ENCODE data around the gene ARHGAP26.
"Not testable (repeated sequence)": the region's sequence is repeated elsewhere in the genome, so short reads cannot be mapped to it uniquely, and the experiment has no call there.

Gene ARHGAP26

DNA sequence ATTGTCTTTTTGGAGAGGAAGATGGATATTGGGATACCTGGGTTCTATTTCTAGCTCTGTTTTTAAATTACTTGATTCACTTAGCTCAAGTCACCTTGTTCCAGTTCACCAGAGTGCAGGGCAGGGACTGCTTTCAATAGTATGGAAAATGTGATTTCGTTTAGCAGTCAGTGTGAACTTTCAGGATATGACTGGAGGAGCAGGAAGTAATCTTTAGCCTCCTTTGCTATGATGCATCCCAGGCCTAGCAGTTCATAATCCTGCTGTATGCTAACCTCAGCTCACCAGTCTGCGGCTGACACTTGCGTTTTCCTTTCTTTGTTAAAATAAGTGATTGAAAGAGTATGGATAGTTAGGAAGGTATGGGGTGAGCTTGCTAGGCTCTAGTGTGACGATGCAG is 169.7 kb downstream of the ARHGAP26 start:
- no peak for DNase-seq

DNA sequence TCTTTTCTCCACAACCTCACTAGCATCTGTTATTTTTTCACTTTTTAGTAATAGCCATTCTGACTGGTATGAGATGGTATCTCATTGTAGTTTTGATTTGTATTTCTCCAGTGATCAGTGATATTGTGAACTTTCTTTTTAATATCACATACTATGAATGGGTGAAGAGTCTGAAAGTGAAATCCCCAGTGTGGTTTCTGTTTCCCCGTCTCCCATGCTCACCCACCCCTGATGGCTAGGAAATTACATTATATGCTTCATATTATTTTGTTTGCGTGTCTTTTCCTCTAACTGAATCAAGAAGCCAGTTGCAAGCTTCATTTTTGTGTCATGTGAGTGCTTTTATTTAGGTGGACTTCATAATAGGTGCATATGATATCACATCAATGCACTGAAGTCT is 171.1 kb downstream of the ARHGAP26 start:
- DNase-seq = no peak

DNA sequence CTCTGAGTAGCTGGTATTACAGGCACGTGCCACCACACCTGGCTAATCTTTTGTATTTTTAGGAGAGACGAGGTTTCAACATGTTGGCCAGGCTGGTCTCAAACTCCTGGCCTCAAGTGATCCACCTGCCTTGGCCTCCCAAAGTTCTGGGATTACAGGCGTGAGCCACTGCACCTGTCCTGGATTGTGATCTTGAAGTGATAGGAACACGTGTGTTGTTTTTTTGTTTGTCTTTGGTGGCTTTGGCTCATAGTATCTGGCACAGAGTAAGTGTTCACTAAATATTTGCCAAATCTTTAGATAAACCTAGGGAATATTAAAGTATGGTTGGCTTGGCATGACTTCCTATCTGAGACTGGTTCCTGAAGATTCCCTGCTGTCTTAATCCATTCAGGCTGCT is 172.7 kb downstream of the ARHGAP26 start:
- no peak for DNase-seq

DNA sequence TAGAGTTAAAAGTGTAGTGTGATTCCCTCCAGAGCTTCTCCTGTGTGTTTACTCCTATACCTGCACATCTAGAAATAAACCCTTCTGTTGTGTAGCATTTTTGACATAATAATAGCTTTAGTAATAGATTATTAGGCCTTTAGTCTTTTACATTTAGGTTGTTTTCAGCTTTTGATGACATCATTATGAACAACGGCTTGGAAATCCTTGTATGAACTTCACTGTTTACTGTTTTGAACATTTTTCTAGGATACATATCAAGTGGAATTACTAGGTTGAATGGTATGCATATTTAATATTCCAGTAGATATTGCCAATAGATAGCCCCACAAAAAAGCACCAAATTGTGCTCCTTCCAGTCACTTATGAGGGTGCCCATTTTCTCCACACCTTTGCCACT is 174.0 kb downstream of the ARHGAP26 start:
- DNase-seq = no peak

DNA sequence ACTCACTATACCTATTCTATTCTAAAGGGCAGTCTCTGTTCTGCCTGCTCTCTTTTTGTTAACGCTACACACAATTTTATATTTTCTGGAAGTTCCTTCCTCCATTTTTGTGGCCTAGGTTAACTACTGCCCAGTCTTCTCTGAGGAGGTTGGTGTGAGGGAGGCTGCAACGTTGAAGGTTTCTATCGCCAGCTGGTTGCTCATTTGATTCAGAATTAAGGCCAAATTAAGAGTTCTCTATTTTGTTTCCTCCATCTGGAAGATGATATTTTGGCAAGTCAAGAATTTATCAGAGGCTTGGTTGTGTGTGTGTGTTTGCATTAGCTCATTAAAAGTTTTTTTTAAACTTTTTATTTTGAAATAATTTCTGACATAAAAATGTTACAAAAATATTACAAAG is 175.1 kb downstream of the ARHGAP26 start:
- DNase-seq = no peak

DNA sequence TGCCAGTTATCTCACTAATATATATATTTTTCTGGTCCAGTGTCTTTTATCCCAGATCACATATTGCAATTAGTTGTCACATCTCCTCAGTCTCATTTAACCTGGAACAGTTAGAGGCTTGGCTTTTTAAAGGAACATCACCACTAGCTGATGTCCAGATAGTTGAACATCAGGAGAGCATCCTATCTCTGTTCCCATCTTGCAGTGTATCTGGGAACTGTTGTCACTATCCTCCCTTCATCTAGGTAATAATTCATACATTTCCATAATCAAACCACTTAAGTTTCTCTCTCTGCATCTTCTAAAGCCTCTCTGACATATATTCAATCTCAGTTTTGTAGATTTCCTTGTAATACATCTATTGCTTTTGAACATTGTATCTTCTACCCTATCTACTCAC is 175.7 kb downstream of the ARHGAP26 start:
- DNase-seq = no peak

DNA sequence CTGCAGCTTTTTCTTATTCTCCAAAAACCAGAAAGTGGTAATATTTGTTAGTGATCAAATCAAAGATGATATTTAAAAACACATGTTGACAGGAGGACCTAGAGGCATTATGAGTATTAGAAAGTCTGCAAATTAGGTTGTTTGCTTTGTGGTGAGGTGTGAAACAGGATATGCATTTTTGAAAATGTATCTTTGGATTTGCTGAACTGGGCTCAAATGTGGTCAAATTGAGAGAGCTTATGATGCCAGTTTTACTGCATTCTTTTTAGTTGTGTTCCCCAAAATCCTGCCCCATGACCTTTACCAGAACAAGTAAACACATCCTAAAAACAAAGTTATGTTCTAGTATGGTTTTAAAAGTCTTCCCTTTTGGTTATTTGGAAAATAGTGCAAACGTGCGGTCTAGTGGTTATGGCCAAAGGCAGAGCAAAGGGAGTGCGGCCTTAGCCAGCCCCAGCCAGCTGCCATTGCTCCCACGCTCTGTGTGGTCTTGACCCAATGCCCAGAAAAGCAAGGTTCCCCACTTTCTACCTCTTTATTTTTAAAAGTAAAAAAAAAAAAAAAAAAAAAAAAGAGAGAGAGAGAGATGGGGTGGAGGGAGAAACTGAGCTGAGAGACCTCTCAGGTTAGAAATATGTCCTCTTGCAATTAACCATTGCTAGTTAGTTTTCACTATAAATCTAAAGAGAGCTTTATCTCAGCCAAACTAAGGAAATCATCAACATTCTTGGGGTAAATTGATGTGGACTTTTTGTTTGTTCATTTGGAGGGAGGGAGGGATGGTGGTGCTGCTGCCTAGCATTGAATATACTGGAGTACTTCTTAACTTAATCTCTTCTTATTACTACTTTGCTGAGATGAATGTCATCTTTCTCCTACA is 176.6 kb downstream of the ARHGAP26 start:
- DNase-seq = no peak

DNA sequence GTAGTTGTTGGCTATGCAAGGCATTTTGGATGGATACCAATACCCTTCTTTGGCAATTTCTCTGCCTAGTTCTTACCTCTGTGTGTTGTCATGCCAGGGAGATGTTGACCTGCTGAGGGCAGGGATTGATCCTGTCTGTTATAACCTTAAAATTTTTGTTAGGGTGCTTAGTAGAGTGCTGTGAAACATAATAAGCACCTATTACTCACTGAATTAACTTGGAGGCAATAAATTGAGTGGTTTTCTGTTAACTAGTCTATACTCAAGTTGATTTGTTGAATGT is 177.2 kb downstream of the ARHGAP26 start:
- DNase-seq = no peak

DNA sequence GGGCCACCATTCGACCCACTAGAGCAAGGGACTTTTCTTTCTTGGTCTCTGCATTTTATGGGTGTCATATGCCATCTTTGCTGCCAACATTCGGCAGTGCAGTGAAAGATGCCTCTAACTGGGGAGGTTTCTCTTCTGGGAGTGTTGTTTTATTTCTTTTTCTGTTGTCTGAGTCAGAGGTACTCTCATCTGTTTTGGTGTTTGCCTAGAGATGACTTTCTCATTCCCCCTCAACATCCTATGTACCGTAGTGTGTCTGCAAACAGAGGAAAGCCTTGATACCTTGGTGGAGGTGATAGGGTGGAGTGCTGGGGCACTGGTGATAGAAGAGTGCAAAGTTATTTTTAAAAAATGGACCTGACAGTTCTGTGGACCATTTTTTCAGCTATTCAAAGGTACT is 182.1 kb downstream of the ARHGAP26 start:
- DNase-seq = no peak

DNA sequence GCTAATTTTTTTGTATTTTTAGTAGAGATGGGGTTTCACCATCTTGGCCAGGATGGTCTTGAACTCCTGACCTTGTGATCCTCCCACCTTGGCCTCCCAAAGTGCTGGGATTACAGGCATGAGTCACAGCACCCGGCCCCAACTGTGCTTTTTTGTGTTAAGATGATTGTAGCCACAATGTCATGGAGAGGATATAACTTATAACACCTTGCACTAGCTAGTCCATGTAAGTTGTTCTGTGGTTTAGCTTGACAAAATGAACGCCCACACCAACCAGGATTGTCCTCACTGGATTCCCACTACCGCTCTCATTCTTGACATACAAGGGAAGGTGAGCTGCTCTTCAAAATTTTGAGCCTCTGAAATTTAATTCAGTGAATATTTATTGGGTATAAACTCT is 182.7 kb downstream of the ARHGAP26 start:
- DNase-seq = not testable (repeated sequence)

DNA sequence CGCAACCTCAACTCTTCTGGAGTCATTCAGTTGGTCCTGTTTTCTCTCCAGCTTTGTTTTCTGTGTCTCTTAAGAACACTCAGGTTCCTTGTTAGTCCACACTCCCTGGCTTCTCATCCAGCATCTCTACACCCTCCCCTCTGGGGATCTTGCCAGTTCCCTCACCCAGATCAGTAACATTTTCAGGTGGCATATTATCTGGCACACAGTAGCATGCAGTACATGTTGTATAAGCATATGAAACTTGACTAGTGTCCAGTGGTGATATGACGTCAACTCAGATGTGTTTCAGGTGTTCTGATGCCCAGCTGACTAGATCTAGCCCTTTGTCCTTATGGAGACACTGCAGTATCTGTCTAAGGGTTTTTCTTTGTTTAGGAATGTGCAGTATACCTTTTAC is 184.3 kb downstream of the ARHGAP26 start:
- DNase-seq = no peak

DNA sequence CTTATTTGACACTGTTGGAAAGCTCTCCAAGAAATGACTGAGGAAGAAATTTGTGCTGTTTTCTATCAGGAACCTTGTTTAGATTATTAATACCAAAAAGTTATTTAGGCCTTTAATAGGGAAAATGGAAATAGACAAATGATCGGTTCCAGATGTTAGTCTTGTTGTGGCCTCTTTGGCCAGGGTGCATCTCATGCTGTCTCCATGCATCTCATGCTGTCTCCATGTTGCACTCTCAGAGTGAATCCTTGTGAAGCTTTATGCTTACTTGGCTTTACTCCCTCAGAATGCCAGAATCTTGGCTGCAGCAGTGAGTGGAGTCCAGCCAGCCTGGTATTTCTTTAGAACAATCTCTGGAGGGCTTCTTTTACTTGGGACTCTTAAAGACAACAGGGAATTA is 185.5 kb downstream of the ARHGAP26 start:
- no peak for DNase-seq

DNA sequence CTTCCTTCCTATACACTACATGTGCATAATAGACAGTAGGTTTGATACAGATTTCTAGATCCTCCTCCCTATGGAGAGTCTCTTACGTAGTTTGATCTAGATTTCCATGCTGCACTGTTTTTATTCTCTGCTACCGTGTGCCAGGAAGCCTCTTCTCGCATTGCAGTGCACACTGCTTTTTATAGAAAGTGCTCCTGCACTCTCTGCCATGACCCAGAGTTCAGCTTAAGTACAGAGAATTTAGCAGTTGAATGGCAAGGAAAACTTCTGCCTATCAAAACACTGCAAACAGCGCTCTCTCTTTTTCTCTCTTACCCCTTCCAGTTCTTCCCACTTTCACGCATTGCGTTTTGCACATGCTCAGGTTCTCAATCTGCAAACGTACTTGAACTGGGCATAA is 187.4 kb downstream of the ARHGAP26 start:
- DNase-seq = no peak

DNA sequence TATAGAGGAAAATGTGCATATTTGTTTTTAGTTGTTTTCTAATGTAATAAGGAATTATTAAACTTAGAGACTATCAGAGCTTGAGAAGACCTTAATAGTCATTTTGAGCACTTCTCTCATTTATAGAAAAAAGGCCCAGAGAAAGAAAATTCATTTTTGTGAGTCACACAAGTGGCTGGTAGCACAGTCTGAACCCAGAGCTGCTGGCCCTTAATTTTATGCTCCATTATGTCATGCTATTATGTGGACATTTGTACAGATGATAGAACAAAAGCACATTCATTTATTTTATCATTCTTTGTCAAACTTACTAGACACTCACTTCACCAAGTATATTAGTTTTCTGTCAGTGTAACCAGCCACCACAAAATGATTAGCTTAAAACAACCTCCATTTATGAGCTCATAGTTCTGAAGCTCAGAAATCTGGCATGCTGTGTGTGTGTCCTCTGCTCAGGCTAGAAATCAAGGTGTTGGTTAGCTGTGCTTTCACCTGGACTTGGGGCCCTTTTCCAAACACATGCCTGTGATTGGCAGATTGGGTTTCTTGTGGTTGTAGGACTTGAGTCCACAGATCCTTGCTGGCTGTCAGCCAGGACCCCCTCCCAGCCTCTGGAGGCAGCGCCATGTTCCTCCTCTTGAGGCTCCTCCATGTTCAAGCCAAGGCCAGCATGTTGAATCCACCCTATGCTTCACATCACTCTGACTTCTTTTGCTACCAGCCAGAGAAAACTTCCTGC is 188.9 kb downstream of the ARHGAP26 start:
- no peak for DNase-seq

DNA sequence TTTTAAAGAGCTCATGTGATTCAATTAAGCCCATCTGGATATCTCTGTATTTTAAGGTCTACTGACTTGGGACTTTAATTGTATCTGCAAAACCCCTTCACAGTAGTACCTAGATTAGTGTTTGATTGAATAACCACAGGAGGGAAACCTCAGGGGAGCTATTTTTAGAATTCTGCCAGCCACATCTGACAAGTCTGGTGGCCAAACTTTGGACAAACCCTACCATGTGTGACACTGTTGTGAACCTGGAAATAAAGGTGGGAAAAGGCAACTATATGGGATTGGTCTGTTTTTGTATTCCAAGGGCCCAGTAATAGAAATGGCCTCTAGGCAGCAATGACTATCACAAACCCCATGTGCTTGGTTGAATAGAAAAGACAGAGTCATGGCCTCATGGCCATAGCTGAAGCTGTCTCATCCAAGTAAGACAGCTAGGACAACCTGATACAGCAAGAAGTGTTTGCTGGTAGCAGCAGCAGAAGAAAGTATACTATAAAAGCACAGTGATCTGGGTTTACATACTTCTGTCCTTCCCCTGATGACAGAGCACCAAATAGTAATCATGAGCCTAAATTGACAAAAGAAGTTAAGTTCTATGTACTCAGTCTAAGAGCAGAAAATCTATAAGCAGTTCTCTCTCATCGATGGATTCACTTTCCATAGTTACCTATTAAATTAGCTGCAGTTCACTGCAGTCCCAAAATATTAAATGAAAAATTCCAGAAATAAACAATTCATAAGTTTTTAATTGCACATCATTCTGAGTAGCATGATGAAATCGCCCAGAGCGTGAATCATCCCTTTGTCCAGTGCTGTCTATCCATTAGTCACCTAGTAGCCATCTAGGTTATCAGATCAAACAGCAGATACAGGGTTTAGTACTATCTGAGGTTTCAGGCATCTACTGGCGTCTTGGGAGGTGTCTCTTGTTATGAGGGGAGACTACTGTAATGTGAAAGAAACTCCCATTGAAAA is 189.8 kb downstream of the ARHGAP26 start:
- no peak for DNase-seq

DNA sequence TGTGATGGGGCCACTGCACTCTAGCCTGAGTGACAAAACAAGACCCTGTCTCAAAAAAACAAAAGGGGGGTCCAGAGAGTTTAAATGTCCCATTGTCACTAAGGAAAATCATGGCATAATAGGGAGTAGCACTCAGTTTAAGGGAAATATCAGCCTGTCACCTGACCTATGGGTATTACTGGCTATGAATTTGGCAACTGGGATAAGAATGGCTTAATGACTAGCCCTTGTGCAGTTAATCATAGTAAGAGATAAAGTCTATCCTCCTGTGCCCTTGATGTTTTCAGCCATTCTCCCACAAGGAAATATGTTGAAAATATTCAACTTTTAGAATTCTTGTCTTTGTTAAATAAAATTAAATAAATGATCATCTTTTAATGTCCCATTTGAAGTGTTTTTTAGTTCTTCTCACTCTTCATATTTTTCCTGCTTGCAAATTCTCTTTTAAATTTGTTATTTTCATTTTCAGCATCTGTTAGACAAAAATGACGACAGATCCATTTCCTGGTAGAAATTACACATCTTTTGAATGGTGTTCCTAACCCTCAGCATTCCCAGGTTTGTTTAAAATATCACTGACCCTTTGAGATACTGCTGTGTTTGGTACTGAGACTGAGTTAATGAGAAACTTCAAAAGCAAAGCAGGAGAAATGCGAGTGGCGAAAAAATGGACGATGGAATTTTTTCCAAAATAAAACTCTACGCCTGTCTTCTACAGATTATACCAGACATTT is 191.4 kb downstream of the ARHGAP26 start:
- DNase-seq = no peak

DNA sequence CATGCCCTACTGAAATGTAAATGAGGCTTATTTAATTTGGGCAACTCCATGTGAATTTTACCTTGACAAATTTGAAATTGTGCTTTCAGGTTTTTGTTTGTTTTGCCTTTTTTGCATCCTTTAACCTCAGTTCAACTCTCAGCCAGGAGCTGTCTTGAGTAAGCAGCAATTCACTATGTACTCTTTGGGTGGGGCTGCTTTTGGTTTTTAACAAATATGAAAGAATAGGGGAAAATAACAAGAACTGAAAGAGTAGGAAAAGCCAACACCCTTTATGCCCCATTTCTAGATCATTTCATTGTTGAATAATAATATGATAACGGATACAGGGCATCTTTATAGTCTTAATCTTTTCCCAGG is 192.0 kb downstream of the ARHGAP26 start:
- no peak for DNase-seq

DNA sequence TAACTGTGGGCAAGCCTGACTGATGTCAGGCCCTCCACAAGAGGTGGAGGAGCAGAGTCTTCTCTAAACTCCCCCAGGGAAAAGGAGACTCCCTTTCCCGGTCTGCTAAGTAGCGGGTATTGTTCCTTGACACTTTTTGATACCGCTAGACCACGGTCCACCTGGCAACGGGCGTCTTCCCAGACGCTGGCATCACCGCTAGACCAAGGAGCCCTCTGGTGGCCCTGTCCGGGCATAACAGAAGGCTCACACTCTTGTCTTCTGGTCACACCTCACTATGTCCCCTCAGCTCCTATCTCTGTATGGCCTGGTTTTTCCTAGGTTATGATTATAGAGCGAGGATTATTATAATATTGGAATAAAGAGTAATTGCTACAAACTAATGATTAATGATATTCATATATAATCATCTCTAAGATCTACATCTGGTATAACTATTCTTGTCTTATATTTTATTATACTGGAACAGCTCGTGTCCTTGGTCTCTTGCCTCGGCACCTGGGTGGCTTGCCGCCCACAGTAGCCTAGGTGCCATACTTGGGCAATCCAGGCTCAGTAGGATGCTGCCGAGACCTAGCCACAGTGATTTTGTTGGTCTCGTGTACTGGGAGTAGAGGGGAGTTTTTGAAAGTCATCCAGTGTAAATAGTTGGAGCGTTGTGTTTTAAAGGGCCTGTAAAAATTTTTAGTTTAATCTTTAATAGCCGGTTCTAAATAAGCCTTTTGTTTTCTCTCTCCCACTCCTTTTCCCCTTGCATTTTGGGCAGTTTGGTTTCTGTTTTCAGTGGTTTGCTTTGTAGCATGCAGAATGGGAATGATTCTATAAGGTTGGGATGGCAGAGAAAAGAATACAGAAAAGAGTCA is 195.3 kb downstream of the ARHGAP26 start:
- DNase-seq = not testable (repeated sequence)

DNA sequence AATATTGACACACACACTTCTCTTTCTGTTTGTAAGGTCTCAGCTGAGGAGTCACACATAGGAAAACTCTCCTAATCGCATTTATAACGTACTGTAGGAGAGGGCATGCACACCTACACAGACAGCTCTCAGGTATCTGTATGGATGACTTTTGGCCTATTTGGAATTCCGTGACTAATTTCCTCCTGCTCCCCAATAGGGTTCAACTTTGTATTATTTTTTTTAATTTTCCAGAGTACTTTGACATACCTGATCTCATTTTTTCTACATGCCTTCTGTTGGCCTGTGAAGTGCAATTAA is 195.9 kb downstream of the ARHGAP26 start:
- DNase-seq = no peak

DNA sequence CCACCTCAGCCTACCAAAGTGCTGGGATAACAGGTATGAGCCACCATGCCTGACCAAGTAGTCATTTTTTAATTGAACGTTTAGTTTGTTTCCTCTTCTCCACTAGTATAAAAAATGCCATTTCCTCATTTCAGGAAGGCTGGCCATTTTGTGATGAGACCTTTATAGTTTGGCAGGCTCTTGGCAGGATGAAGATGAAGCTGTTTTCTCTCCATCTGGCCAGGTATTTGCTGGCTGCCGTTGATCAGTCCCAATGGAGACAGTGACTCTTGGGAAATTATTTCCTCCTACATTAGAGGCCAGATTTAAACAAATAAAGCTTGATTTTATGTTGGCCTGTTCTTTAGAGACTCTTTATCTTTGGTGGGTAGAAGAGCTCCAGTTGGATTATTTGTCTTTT is 199.0 kb downstream of the ARHGAP26 start:
- no peak for DNase-seq

DNA sequence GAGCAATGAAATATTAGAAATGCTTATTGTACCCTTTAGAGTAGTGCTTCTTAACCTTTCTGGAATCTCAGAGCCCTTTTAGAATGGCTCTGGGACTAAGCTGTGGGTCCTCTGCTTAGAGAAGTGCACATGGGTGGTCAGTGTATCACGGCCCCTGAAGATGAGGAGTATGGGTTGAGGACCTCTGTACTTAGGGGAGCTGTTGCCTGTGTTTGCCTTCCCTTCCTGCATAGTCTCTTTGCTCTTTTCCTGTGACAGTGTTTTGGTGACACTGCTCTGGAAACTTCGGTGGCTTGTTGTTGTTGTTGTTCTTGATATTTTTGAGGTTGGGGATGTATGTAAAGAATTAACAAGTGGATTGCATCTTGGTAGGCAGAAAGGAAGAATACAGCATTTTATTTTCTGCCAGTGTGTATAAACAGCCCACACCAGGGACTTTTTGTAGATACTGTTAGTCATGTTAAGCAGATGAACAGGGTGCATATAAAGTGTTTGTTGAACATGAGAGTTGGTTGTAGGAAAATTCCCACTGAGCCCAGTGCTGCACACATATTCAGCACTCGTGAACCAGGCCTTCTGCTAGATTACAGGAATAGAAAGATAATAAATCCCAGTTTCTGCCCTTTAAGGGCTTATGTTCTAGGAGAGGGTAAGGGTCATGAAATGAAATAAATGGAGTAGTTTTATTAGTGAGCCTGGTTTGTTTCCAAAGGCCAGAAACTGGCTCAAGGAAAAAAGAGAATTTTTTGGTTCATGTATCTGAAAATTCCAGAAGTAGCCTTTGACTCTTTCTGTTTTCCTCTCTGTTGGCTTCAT is 199.7 kb downstream of the ARHGAP26 start:
- DNase-seq = no peak
